Sigmoid colon (tissue), 7 donors: ENCODE measurements around the gene ACAP2. TPM values are rescaled to one million over a fixed set of nuclear protein-coding genes. Genes with fewer than 3 reads are reported as not detected.
"Not testable (repeated sequence)": the region's sequence is repeated elsewhere in the genome, so short reads cannot be mapped to it uniquely, and the experiment has no call there.

Experiments used
- DNase-seq: peaks from one replicate; pipeline ENCODE4 v3.0.0-alpha.2; 2019
- H3K27ac ChIP-seq, 4 donors: fragments of 200-600 bp; sonication (generic); one replicate each; pipeline ENCODE4 v1.5.1; 2016 to 2019; ENCODE audit warnings: mild to moderate bottlenecking in 1 of 4
- H3K27me3 ChIP-seq, 3 donors: fragments of 200-600 bp; sonication (generic); one replicate each; pipeline ENCODE4 v1.5.1; 2019; ENCODE audit warnings: mild to moderate bottlenecking in 1 of 3
- H3K36me3 ChIP-seq, 4 donors: fragments of 200-600 bp; sonication (generic); one replicate each; pipeline ENCODE4 v1.5.1; 2016 to 2019
- H3K4me1 ChIP-seq, 4 donors: fragments of 200-600 bp; sonication (generic); one replicate each; pipeline ENCODE4 v1.5.1; 2017 to 2019
- H3K4me3 ChIP-seq, 4 donors: fragments of 200-600 bp; sonication (generic); one replicate each; pipeline ENCODE4 v1.5.1; 2017 to 2019; ENCODE audit warnings: mild to moderate bottlenecking in 2 of 4, moderate library complexity in 1 of 4
- H3K9me3 ChIP-seq, 4 donors: fragments of 200-600 bp in 3 of 4; sonication (generic) in 3 of 4; one replicate each; pipeline versions ENCODE4 v1.5.1 to v1.6.1; 2013 to 2019
- EP300 ChIP-seq, 4 donors: sonication (generic); formaldehyde crosslinking; IDR thresholded peaks; one replicate each; pipeline ENCODE4 v1.6.1; 2017; ENCODE audit warnings: antibody characterized with exemption in 4 of 4
- POLR2A ChIP-seq, 2 donors: fragments of 450-650 bp; IDR thresholded peaks; one replicate each; pipeline ENCODE4 v1.6.1; 2016; ENCODE audit warnings: antibody characterized with exemption in 2 of 2, mild to moderate bottlenecking in 2 of 2, moderate library complexity in 2 of 2
- POLR2AphosphoS5 ChIP-seq, 4 donors: sonication (generic); formaldehyde crosslinking; IDR thresholded peaks; one replicate each; pipeline ENCODE4 v1.6.1; 2017; ENCODE audit warnings: antibody characterized with exemption in 4 of 4
- WGBS, 2 donors: extraction: QIAGEN DNeasy Blood & Tissue Kit; methylation state at CpG; one replicate each; pipeline ENCODE4 v1.1.7; 2013; 5-methylcytosine and 5-hydroxymethylcytosine counted together
- intact Hi-C: fragments of 100-400 bp; cut with DNase I; formaldehyde crosslinking; loops from one replicate; pipeline ENCODE4 v1.15.1; 2023
- polyA plus RNA-seq, 3 donors: library from polyadenylated mRNA; stranded (reverse); fragments of 200-250 nt; gene quantifications; one replicate each; pipeline ENCODE4 v1.2.3, GENCODE V29; 2013
- total RNA-seq, 4 donors: library from RNA; depleted of rRNA; stranded (reverse); fragments of >200 nt; gene quantifications; one replicate each; pipeline ENCODE4 v1.1.0, GENCODE V29; 2016
- TF ChIP-seq, protein P1 (sequence below), 4 experiments: fragments of 450-650 bp in 3 of 4; fragments of 200-600 bp in 1 of 4; IDR thresholded peaks; one replicate each; pipeline ENCODE4 v1.5.1; 2016 to 2019; ENCODE audit warnings: antibody characterized with exemption in 4 of 4, mild to moderate bottlenecking in 3 of 4, moderate library complexity in 2 of 4
- donor health status: healthy with polysubstance abuse.
- donor health status: Bipolar disorder and iron deficiency.
- donor health status: healthy.

ACAP2 gene
- total and polyA plus RNA-seq, 7 donors, result 12.0 to 57.1 (median 28.0) TPM

- Histone ChIP-seq H3K36me3 (peaks cover 3 to 87% (median 10%) of the 10 kb centered on the region in 4 donors), H3K4me3 (no peak overlapping the region), H3K27ac (no peak overlapping the region), H3K27me3 (no peaks in the 10 kb centered on the region), H3K4me1 (no peaks in the 10 kb centered on the region), H3K9me3 (no peaks in the 10 kb centered on the region)
- TF ChIP-seq POLR2AphosphoS5 (IDR thresholded peaks at IDR 0.05) (no peak), EP300 (IDR thresholded peaks at IDR 0.05) (no peak), POLR2A (IDR thresholded peaks at IDR 0.05) (no peak)
- TF ChIP-seq, protein P1, sequence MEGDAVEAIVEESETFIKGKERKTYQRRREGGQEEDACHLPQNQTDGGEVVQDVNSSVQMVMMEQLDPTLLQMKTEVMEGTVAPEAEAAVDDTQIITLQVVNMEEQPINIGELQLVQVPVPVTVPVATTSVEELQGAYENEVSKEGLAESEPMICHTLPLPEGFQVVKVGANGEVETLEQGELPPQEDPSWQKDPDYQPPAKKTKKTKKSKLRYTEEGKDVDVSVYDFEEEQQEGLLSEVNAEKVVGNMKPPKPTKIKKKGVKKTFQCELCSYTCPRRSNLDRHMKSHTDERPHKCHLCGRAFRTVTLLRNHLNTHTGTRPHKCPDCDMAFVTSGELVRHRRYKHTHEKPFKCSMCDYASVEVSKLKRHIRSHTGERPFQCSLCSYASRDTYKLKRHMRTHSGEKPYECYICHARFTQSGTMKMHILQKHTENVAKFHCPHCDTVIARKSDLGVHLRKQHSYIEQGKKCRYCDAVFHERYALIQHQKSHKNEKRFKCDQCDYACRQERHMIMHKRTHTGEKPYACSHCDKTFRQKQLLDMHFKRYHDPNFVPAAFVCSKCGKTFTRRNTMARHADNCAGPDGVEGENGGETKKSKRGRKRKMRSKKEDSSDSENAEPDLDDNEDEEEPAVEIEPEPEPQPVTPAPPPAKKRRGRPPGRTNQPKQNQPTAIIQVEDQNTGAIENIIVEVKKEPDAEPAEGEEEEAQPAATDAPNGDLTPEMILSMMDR (IDR thresholded peaks at IDR 0.05), result no peak
- 92 to 98% methylated on average over 1 of the region's 1 CpG for WGBS, 2 donors
- intact Hi-C loops, result no loop called here
- DNase-seq, result no peak
Observed at GRCh38 chr3:195291121-195291520, 151.7 kb downstream of the ACAP2 start.

DNA sequence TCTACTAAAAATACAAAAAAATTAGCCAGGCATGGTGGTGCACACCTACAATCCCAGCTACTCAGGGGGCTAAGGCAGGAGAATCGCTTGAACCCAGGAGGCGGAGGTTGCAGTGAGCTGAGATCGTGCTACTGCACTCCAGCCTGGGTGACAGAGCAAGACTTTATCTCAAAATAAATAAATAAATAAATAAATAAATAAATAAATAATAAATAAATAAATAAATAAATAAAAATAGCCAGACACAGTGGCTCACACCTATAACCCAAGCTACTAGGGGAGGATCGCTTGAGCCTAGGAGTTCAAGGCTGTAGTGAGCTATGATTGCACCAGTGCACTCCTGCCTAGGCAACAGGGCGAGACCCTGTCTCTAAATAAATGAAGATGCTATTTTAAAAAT lies 152.2 kb downstream of the ACAP2 start:
- DNase-seq, H3K27ac ChIP-seq, H3K9me3 ChIP-seq, intact Hi-C loops, H3K4me1 ChIP-seq, H3K27me3 ChIP-seq, H3K4me3 ChIP-seq: not testable (repeated sequence)
- WGBS, 2 donors, result 96 to 98% methylated on average over 5 of the region's 5 CpGs
- peaks cover 3 to 88% (median 10%) of the 10 kb centered on the region in 4 donors for H3K36me3 ChIP-seq

DNA sequence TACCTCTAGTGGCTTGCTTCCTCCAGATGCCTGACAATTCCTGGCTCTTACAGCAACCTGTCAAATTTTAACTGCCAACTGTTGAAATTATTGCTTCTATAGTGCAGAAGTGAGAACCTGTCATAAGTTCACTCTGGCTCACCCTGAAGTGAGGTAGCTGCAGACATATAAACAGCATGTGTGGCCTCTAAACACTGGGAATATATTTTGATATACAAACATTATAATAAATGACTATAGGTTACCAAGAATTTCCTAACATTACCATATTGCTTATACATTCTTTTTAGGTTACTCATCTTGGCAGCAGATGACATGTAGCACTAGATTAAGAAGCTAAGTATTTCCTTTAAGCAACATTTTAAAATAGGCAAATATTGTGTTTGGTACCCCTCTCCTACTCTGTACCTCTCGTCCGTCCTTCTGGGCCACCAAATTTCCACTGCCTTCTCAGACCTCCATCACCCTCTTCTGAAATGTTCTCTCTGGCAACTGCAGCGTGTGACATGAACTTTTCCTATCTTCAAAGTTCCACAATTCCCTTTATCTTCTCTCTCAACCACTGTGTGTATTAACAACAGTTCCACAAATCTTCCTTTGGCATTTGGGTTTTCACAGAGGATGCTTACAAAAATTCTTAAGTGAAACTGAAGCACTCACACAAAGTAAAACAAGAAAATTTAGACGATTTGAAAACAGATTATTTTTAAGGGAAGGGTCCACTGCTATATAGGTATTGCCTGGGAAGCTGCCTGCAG lies 156.5 kb downstream of the ACAP2 start:
- Histone ChIP-seq H3K27ac (no peak overlapping the region), H3K4me3 (no peak overlapping the region), H3K27me3 (no peaks in the 10 kb centered on the region), H3K36me3 (peaks cover 0 to 87% (median 11%) of the 10 kb centered on the region in 4 donors), H3K9me3 (no peaks in the 10 kb centered on the region), H3K4me1 (no peaks in the 10 kb centered on the region)
- TF ChIP-seq POLR2A (IDR thresholded peaks at IDR 0.05), result no peak
- no peak for TF ChIP-seq POLR2AphosphoS5 (IDR thresholded peaks at IDR 0.05)
- TF ChIP-seq, protein P1 (IDR thresholded peaks at IDR 0.05), result no peak
- no peak for TF ChIP-seq EP300 (IDR thresholded peaks at IDR 0.05)
- intact Hi-C loops, result no loop called here
- no peak for DNase-seq
- 24 to 61% methylated on average over 4 of the region's 4 CpGs for WGBS, 2 donors

DNA sequence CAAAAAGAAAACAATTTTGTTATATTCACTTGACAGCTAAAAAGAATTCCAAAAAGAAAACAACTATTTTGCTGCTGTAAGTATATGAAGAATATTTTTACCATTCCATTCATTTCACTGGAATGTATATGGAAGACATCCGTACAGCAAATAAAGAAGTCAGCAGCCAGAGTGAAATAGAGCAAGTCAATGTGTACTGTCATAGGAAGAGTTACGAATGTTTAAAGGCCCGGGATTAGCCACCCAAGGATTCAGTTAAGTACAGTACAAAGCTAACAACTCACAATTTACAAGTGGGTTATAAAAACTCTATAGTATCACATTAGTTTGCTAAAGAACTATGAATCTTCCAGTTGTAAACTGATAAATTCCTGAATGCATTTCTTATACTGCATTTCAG lies 157.4 kb downstream of the ACAP2 start:
- Histone ChIP-seq H3K9me3 (no peaks in the 10 kb centered on the region), H3K4me3 (no peak overlapping the region), H3K36me3 (peaks cover 0 to 79% (median 10%) of the 10 kb centered on the region in 4 donors), H3K27me3 (no peaks in the 10 kb centered on the region), H3K4me1 (no peaks in the 10 kb centered on the region), H3K27ac (no peak overlapping the region)
- no peak for TF ChIP-seq EP300 (IDR thresholded peaks at IDR 0.05)
- no peak for TF ChIP-seq POLR2A (IDR thresholded peaks at IDR 0.05)
- TF ChIP-seq POLR2AphosphoS5 (IDR thresholded peaks at IDR 0.05), result no peak
- TF ChIP-seq, protein P1 (IDR thresholded peaks at IDR 0.05), result no peak
- WGBS, 2 donors, result 19 to 63% methylated on average over 3 of the region's 3 CpGs
- no peak for DNase-seq
- intact Hi-C loops, result no loop called here

DNA sequence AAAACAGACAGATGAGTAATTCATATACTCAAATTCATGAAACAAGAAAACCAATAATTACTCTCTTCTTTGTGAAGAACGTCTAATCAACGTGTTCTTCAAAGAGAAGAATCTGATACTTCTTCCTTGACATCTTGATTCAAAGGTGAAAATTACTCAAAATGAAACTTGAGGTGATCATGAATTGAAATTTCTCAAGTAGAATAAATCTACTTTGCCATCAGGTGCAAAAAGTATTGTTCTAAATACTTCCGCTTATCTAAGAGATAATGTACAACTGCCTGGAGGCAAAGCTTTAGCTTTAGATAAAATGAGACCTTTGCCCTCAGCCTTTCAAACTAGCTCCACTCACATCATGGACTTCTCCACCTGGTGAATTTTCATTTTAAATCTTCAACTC lies 158.0 kb downstream of the ACAP2 start:
- H3K9me3 ChIP-seq, result no peaks in the 10 kb centered on the region
- no peaks in the 10 kb centered on the region for H3K4me1 ChIP-seq
- H3K27me3 ChIP-seq, result no peaks in the 10 kb centered on the region
- DNase-seq, result no peak
- 18 to 60% methylated on average over 3 of the region's 3 CpGs for WGBS, 2 donors
- no peak overlapping the region for H3K27ac ChIP-seq
- no peak for TF ChIP-seq POLR2AphosphoS5 (IDR thresholded peaks at IDR 0.05)
- TF ChIP-seq POLR2A (IDR thresholded peaks at IDR 0.05), result no peak
- TF ChIP-seq, protein P1 (IDR thresholded peaks at IDR 0.05), result no peak
- intact Hi-C loops, result no loop called here
- H3K36me3 ChIP-seq, result peaks cover 0 to 74% (median 10%) of the 10 kb centered on the region in 4 donors
- H3K4me3 ChIP-seq, result no peak overlapping the region
